NT2/D1 (cell line): ENCODE data around the gene PLA2G1B.

Experiments used
- SUZ12 ChIP-seq: IDR thresholded peaks from 2 replicates; pipeline ENCODE4 v1.6.1; 2011; ENCODE audit not compliant: insufficient read length, insufficient read depth; ENCODE audit errors: extremely low read depth
- YY1 ChIP-seq: IDR thresholded peaks from 2 replicates; pipeline ENCODE4 v1.6.1; 2011; ENCODE audit not compliant: insufficient read length, insufficient read depth
- ZNF274 ChIP-seq: IDR thresholded peaks from 2 replicates; pipeline ENCODE4 v1.6.1; 2011; ENCODE audit warnings: mild to moderate bottlenecking, low read depth, low read length

DNA sequence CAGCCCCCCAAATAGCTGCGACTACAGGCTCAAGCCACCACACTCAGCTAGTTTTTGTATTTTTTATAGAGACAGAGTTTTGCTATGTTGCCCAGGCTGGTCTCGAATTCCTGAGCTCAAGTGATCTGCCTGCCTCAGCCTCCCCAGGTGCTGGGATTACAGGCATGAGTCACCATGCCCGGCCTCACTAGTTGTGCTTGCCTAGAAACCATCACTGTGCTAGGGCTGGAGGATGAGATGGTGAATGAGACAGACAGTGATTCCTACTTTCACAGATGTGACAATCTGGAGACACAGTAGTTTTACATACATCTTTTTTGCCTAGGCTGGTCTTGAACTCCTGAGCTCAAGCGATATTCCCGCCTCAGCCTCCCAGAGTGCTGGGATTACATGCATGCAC is 48.8 kb upstream of the PLA2G1B start:
- TF ChIP-seq ZNF274 (no peak), SUZ12 (no peak), YY1 (no peak)
